GM23338 (cell line): ENCODE measurements around the gene EDDM13. TPM values are rescaled to one million over a fixed set of nuclear protein-coding genes. Genes with fewer than 3 reads are reported as not detected.

Experiments
- ATAC-seq: fragments of 200-7000 bp; cut with Tn5 transposase; 3 replicates; pipeline ENCODE4 v1.9.1; 2020
- DNase-seq: peaks from one replicate; pipeline ENCODE4 v3.0.0-alpha.2; 2015; ENCODE audit warnings: low spot score
- H2AFZ ChIP-seq: fragments of 200-600 bp; sonication (generic); 2 replicates; pipeline ENCODE4 v1.8.0; 2016; ENCODE audit warnings: antibody characterized with exemption, mild to moderate bottlenecking, moderate library complexity
- H3F3A ChIP-seq: fragments of 200-600 bp; sonication (generic); replicated peaks from 2 replicates; pipeline ENCODE4 v1.8.0; 2017; ENCODE audit warnings: antibody characterized with exemption, mixed run types, low read depth
- H3K27ac ChIP-seq: fragments of 200-600 bp; sonication (generic); 2 replicates; pipeline ENCODE4 v1.6.1; 2016; ENCODE audit warnings: low read depth
- H3K27me3 ChIP-seq: fragments of 200-600 bp; sonication (generic); 2 replicates; pipeline ENCODE4 v1.8.0; 2016; ENCODE audit warnings: mild to moderate bottlenecking, mixed run types, moderate library complexity; ENCODE audit not compliant: insufficient read depth
- H3K36me3 ChIP-seq: fragments of 200-600 bp; sonication (generic); 2 replicates; pipeline ENCODE4 v1.8.0; 2016; ENCODE audit warnings: mild to moderate bottlenecking; ENCODE audit not compliant: insufficient read depth
- H3K4me1 ChIP-seq: fragments of 200-600 bp; sonication (generic); 2 replicates; pipeline ENCODE4 v1.8.0; 2016; ENCODE audit warnings: mild to moderate bottlenecking, moderate library complexity; ENCODE audit not compliant: insufficient read depth
- H3K4me2 ChIP-seq: fragments of 200-600 bp; sonication (generic); 2 replicates; pipeline ENCODE4 v1.7.1; 2017; ENCODE audit warnings: mixed run types
- H3K4me3 ChIP-seq: fragments of 200-600 bp; sonication (generic); 2 replicates; pipeline ENCODE4 v1.6.1; 2016; ENCODE audit warnings: mixed run types
- H3K79me2 ChIP-seq: fragments of 200-600 bp; sonication (generic); replicated peaks from 2 replicates; pipeline ENCODE4 v1.8.0; 2017; ENCODE audit warnings: mild to moderate bottlenecking; ENCODE audit not compliant: insufficient read depth
- H3K9me2 ChIP-seq: fragments of 200-600 bp; sonication (generic); 2 replicates; pipeline ENCODE4 v1.8.0; 2017; ENCODE audit not compliant: insufficient read depth
- H4K20me1 ChIP-seq: fragments of 200-600 bp; sonication (generic); replicated peaks from 2 replicates; pipeline ENCODE4 v1.8.0; 2017; ENCODE audit warnings: mild to moderate bottlenecking; ENCODE audit not compliant: insufficient read depth
- H3K27ac Mint-ChIP-seq: 2 replicates; pipeline ENCODE4 v1.8.0; 2020; ENCODE audit warnings: inconsistent platforms, mild to moderate bottlenecking, moderate library complexity, mixed read lengths
- H3K27me3 Mint-ChIP-seq: 3 replicates; pipeline ENCODE4 v1.8.0; 2022; ENCODE audit warnings: low read depth, mild to moderate bottlenecking, moderate library complexity, mixed read lengths, inconsistent platforms; ENCODE audit not compliant: insufficient read depth, poor library complexity
- H3K36me3 Mint-ChIP-seq: 3 replicates; pipeline ENCODE4 v1.8.0; 2021; ENCODE audit warnings: low read depth, mild to moderate bottlenecking, inconsistent platforms, moderate library complexity, mixed read lengths
- H3K4me1 Mint-ChIP-seq: 3 replicates; pipeline ENCODE4 v1.8.0; 2020; ENCODE audit warnings: mild to moderate bottlenecking, inconsistent platforms, mixed read lengths
- H3K4me3 Mint-ChIP-seq: 3 replicates; pipeline ENCODE4 v1.8.0; 2021; ENCODE audit warnings: moderate library complexity, mild to moderate bottlenecking, inconsistent platforms, mixed read lengths
- H3K9me3 Mint-ChIP-seq: 3 replicates; pipeline ENCODE4 v1.8.0; 2020; ENCODE audit warnings: moderate library complexity, mild to moderate bottlenecking, inconsistent platforms, mixed read lengths
- CREB1 ChIP-seq: fragments of 250-450 bp; sonication (Bioruptor Pico); IDR thresholded peaks from 2 replicates; pipeline ENCODE4 v1.5.0; 2020; ENCODE audit warnings: low read depth, mild to moderate bottlenecking, moderate library complexity
- CTCF ChIP-seq, 2 experiments: fragments of 200-600 bp in 1 of 2; sonication (generic) in 1 of 2; conservative IDR thresholded peaks; 2 replicates each; pipeline versions ENCODE4 v1.5.1 to v1.6.1; 2016 to 2017; ENCODE audit warnings: antibody characterized with exemption in 2 of 2, low read depth in 2 of 2, mild to moderate bottlenecking in 2 of 2, moderate library complexity in 1 of 2
- EZH2 ChIP-seq: fragments of 200-600 bp; sonication (generic); IDR thresholded peaks from one replicate; pipeline ENCODE4 v1.8.0; 2017; ENCODE audit warnings: antibody characterized with exemption, mild to moderate bottlenecking, low read depth; ENCODE audit not compliant: unreplicated experiment
- EZH2phosphoT487 ChIP-seq: fragments of 200-600 bp; sonication (generic); IDR thresholded peaks from one replicate; pipeline ENCODE4 v1.8.1; 2018; ENCODE audit warnings: antibody characterized with exemption; ENCODE audit not compliant: unreplicated experiment
- JUNB ChIP-seq: IDR thresholded peaks from one replicate; pipeline ENCODE4 v1.6.1; 2016; ENCODE audit warnings: antibody characterized with exemption; ENCODE audit not compliant: unreplicated experiment
- NANOG ChIP-seq: IDR thresholded peaks from 2 replicates; pipeline ENCODE4 v1.6.1; 2016; ENCODE audit warnings: antibody characterized with exemption, borderline replicate concordance
- POLR2AphosphoS5 ChIP-seq: IDR thresholded peaks from 2 replicates; pipeline ENCODE4 v1.6.1; 2016; ENCODE audit warnings: antibody characterized with exemption, low read depth
- REST ChIP-seq: IDR thresholded peaks from one replicate; pipeline ENCODE4 v1.6.1; 2018; ENCODE audit warnings: antibody characterized with exemption; ENCODE audit not compliant: unreplicated experiment
- STAT1 ChIP-seq: IDR thresholded peaks from one replicate; pipeline ENCODE4 v1.6.1; 2016; ENCODE audit warnings: antibody characterized with exemption; ENCODE audit not compliant: unreplicated experiment
- ZNF114 ChIP-seq: fragments of 250-450 bp; sonication (Bioruptor Pico); IDR thresholded peaks from 2 replicates; pipeline ENCODE4 v1.5.0; 2020; ENCODE audit warnings: mild to moderate bottlenecking, moderate library complexity
- ZNF331 ChIP-seq: fragments of 250-450 bp; sonication (Bioruptor Pico); IDR thresholded peaks from 2 replicates; pipeline ENCODE4 v1.5.0; 2020; ENCODE audit warnings: low read depth, mild to moderate bottlenecking, moderate library complexity
- polyA plus RNA-seq: library from polyadenylated mRNA; unstranded; fragments of >200 nt; fragmentation: Nextera tagmentation; extraction: Ambion mirVana; gene quantifications from 2 replicates; pipeline ENCODE4 v1.2.1, GENCODE V29; 2016
- total RNA-seq: library from RNA; depleted of rRNA; stranded (reverse); fragments of >200 nt; shearing (Covaris generic); gene quantifications from 2 replicates; pipeline ENCODE4 v1.2.3, GENCODE V29; 2014
- TF ChIP-seq, protein P1 (sequence below): IDR thresholded peaks from 2 replicates; pipeline ENCODE4 v1.6.1; 2016; ENCODE audit warnings: antibody characterized with exemption

Gene EDDM13
- total and polyA plus RNA-seq, 2 experiments from 2014 or later, result 0.68 TPM; not detected in 1

DNA sequence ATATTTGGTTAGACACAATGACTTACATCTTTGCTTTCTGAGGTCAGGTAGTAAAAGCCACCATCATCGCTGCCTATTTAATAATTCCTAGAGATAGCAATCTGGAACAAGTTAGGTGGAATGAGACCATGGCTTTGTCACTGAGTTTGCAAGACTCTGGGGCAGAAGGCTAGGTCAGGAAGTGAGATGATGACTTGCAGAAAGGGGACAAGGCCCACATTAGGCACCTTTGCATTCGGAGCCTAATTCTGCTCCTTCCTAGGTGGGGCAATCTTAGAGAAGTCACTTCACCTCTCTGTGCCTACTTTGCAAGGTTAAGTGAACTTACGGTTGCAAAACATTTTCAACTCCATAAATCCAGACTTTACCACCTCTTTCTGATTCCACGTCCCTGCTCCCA is 10.3 kb downstream of the EDDM13 start:
- H4K20me1 ChIP-seq, result no peaks in the 10 kb centered on the region
- ATAC-seq (no peak), DNase-seq (no peak)
- H3K4me2 ChIP-seq, result no peak overlapping the region
- Mint-ChIP-seq H3K27me3 (peaks cover 1% of the 10 kb centered on the region), H3K9me3 (no peaks in the 10 kb centered on the region), H3K27ac (no peak overlapping the region), H3K4me1 (no peaks in the 10 kb centered on the region), H3K36me3 (0 out of 3 replicates have a peak, but pooled peaks cover 2% of the 10 kb centered on the region), H3K4me3 (no peak overlapping the region)
- no peak overlapping the region for H3K27ac ChIP-seq
- H3F3A ChIP-seq, result no peaks in the 10 kb centered on the region
- no peak overlapping the region for H2AFZ ChIP-seq
- H3K9me2 ChIP-seq, result 0 out of 2 replicates have a peak, but pooled peaks cover 6% of the 10 kb centered on the region
- H3K79me2 ChIP-seq, result no peaks in the 10 kb centered on the region
- no peak overlapping the region for H3K4me3 ChIP-seq
- no peaks in the 10 kb centered on the region for H3K27me3 ChIP-seq
- no peak for TF ChIP-seq CREB1 (CRISPR knock-in tag)
- no peaks in the 10 kb centered on the region for H3K4me1 ChIP-seq
- H3K36me3 ChIP-seq, result no peaks in the 10 kb centered on the region

GRCh38 chr19:56284746-56285145 is 12.2 kb downstream of the EDDM13 start:
- no peaks in the 10 kb centered on the region; the same call in 2 of the 3 replicates for H3K9me3 Mint-ChIP-seq
- no peaks in the 10 kb centered on the region for H3F3A ChIP-seq
- DNase-seq (no peak), ATAC-seq (no peak)
- no peak overlapping the region for H3K27ac Mint-ChIP-seq
- peaks cover 6% of the 10 kb centered on the region for H3K27me3 Mint-ChIP-seq
- H3K36me3 ChIP-seq, result no peaks in the 10 kb centered on the region
- H3K4me1 Mint-ChIP-seq, result no peaks in the 10 kb centered on the region
- H3K27ac ChIP-seq, result no peak overlapping the region
- H3K27me3 ChIP-seq, result no peaks in the 10 kb centered on the region
- H3K4me1 ChIP-seq, result no peaks in the 10 kb centered on the region
- no peak overlapping the region for H2AFZ ChIP-seq
- no peak overlapping the region for H3K4me3 Mint-ChIP-seq
- H3K4me2 ChIP-seq, result no peak overlapping the region
- peaks cover 11% of the 10 kb centered on the region; the same call in 2 of the 3 replicates for H3K36me3 Mint-ChIP-seq
- no peaks in the 10 kb centered on the region for H4K20me1 ChIP-seq
- 0 out of 2 replicates have a peak, but pooled peaks cover 3% of the 10 kb centered on the region for H3K9me2 ChIP-seq
- no peak overlapping the region for H3K4me3 ChIP-seq
- no peaks in the 10 kb centered on the region for H3K79me2 ChIP-seq
- no peak for TF ChIP-seq JUNB
- TF ChIP-seq CTCF (conservative IDR thresholded peaks at IDR 0.05; ENCODE audit: low read depth in 2 of 2), result no peak
- no peak for TF ChIP-seq EZH2
- TF ChIP-seq EZH2phosphoT487, result no peak
- TF ChIP-seq STAT1, result no peak
- no peak for TF ChIP-seq NANOG
- TF ChIP-seq POLR2AphosphoS5, result no peak
- TF ChIP-seq, protein P1, sequence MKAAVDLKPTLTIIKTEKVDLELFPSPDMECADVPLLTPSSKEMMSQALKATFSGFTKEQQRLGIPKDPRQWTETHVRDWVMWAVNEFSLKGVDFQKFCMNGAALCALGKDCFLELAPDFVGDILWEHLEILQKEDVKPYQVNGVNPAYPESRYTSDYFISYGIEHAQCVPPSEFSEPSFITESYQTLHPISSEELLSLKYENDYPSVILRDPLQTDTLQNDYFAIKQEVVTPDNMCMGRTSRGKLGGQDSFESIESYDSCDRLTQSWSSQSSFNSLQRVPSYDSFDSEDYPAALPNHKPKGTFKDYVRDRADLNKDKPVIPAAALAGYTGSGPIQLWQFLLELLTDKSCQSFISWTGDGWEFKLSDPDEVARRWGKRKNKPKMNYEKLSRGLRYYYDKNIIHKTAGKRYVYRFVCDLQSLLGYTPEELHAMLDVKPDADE, result no peak
- TF ChIP-seq CREB1 (CRISPR knock-in tag), result no peak
- TF ChIP-seq ZNF331, result no peak
- TF ChIP-seq REST, result no peak
- no peak for TF ChIP-seq ZNF114 (CRISPR knock-in tag)
